ENCODE measurements around the gene PFKFB4. TPM values are rescaled to one million over a fixed set of nuclear protein-coding genes. Genes with fewer than 3 reads are reported as not detected.

PFKFB4 gene
- total RNA-seq, 1 experiment from 2014 or later: 20.3 TPM

DNA sequence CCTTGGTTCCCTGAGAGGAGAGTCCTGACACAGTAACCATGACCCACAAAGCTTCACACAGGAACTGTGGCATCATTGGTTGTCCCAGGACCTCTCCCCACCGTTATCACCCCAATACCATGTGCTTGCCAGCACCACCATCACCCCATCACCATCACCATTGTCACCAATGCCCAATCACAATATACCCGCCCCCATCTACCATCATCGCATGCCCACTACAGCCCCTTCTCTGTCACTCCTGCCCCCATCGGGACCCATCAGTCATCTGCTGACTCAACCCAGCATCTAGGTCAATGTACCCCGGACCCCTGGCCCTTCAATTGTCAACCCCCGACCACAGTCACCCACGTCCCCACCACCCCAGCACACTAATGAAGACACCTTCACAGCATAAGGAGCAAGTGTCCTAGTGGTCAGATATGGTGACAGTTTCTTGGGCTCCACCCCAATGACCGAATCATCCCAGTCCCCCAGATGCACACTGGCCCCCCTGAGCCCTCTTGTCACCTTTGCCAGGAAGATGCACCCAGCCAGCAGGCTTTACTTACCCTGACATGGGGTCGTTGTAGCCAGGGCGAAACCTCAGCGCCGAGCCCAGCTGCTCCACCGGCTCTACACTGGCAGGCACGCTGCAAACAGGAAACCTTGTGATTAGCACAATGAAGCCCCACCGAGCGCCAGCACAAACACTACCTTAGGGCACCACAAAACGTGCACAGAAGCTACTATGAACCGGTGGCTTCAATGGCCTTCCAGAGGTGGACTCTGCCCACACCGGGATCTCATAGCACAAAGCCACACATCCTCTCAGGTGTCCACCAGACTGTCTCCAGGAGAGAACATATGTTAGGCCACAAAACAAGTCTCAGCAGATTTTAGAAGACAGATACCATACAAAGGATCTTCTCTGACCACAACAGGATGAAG, 77.7 kb downstream of the PFKFB4 start:
- DNase-seq (ENCODE audit: low read depth, low spot score): no peak
- Histone ChIP-seq H3K79me2 (ENCODE audit: insufficient read depth, low read length) (no peaks in the 10 kb centered on the region), H3K27ac (ENCODE audit: low read depth, low read length) (no peak overlapping the region), H4K20me1 (ENCODE audit: insufficient read depth) (no peaks in the 10 kb centered on the region), H3K27me3 (ENCODE audit: insufficient read depth, low read length) (no peaks in the 10 kb centered on the region), H2AFZ (ENCODE audit: low read depth, low read length, poor library complexity, severe bottlenecking) (no peak overlapping the region), H3K4me1 (ENCODE audit: control insufficient read depth in 1 of 2, insufficient read depth in 2 of 2, low read length in 2 of 2) (peaks cover 7 to 10% of the 10 kb centered on the region in 2 experiments; a peak in 3 of 4 replicates), H3K9me2 (ENCODE audit: insufficient read depth) (no peaks in the 10 kb centered on the region), H3K4me3 (replicated peaks in 1 of 2; ENCODE audit: low read depth in 1 of 2, low read length in 2 of 2) (no peak overlapping the region), H3K9me3 (ENCODE audit: control insufficient read depth in 1 of 2, insufficient read depth in 1 of 2, low read depth in 1 of 2, low read length in 2 of 2) (no peaks in the 10 kb centered on the region), H3K4me2 (ENCODE audit: low read length) (no peak overlapping the region), H3K36me3 (ENCODE audit: control insufficient read depth in 1 of 2, insufficient read depth in 2 of 2, low read length in 2 of 2) (no peaks in the 10 kb centered on the region), H3K9ac (ENCODE audit: low read length) (no peak overlapping the region)
- ATAC-seq: no peak
- BruUV-seq (replicated peaks): no TSS peak
- POLR2A ChIA-PET: no interaction called here
- RAD21 ChIA-PET (ENCODE audit: low non-redundant PET in 1 of 2, low total read pairs in 2 of 2, uncharacterized antibody in 2 of 2, unreplicated experiment in 2 of 2): no interaction called here
- CTCF ChIA-PET: no interaction called here
- intact Hi-C loops (cut with micrococcal nuclease): no loop called here
- TF ChIP-seq ZBTB33 (IDR thresholded peaks at IDR 0.05; ENCODE audit: extremely low read depth, insufficient replicate concordance, low read length): no peak
- no peak for TF ChIP-seq FOSL1 (IDR thresholded peaks at IDR 0.05; ENCODE audit: low read depth)
- TF ChIP-seq ELF1 (IDR thresholded peaks at IDR 0.05; ENCODE audit: borderline replicate concordance, low read depth): no peak
- TF ChIP-seq EGR1 (IDR thresholded peaks at IDR 0.05; ENCODE audit: low read depth): no peak
- TF ChIP-seq RAD21 (IDR thresholded peaks at IDR 0.05; ENCODE audit: low read depth): no peak
- TF ChIP-seq TCF7L2 (IDR thresholded peaks at IDR 0.05; ENCODE audit: borderline replicate concordance, extremely low read depth, insufficient read depth, insufficient read length): no peak
- TF ChIP-seq POLR2AphosphoS5 (IDR thresholded peaks at IDR 0.05; ENCODE audit: low read depth, low read length): no peak
- no peak for TF ChIP-seq EZH2phosphoT487 (IDR thresholded peaks at IDR 0.05; ENCODE audit: borderline replicate concordance)
- no peak for TF ChIP-seq SRF (IDR thresholded peaks at IDR 0.05; ENCODE audit: low read depth)
- no peak for TF ChIP-seq ZNF274 (IDR thresholded peaks at IDR 0.05; ENCODE audit: low read depth, low read length)
